Right lobe of liver (tissue), 4 donors: ENCODE measurements around the gene CSDE1.

ENCODE experiments used
- POLR2A ChIP-seq: fragments of 450-650 bp; IDR thresholded peaks from one replicate; pipeline ENCODE4 v1.6.1; 2017; ENCODE audit warnings: antibody characterized with exemption, mild to moderate bottlenecking
- TF ChIP-seq, protein P1 (sequence below), 4 donors: fragments of 200-600 bp in 3 of 4; fragments of 450-650 bp in 1 of 4; IDR thresholded peaks; one replicate each; pipeline versions ENCODE4 v1.5.1 to v1.8.0; 2016 to 2022; ENCODE audit warnings: antibody characterized with exemption in 4 of 4, mild to moderate bottlenecking in 2 of 4
- donor health status: DM: no; HTN: no; CAD: no.
- donor health status: DM: no; HTN: no; CAD: no.
- donor health status: DM: no; HTN: yes; CAD: no.

DNA sequence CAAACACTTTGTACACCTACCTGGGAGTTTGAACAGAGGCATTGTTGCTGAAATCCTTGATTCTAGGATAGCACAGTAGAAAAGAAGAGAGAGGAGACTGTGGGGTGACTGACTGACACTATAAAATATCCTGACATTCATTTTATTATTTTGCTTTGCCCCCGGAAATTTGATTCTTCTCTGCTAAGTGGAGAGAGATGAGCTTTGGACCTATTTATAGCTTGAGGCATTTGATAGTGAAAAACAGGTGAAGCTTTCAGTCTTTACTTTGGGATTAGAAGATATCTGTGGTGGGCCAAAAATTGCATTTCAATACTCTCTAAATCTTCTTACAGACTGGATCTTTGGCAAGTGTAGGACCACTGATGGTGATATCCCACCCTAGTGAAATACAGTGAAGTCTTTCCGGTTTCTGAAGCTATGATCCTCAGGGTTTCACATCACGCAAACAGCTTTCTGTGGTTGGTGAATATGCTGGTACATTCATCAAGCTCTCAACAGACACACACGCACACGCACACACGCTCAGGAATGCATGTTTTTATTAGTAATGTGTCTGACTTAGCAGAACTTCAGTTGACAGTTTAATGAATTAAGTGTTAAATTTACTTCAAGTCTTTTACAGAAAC, 62.2 kb downstream of the CSDE1 start, which contains the start of gene AMPD1:
- TF ChIP-seq, protein P1, sequence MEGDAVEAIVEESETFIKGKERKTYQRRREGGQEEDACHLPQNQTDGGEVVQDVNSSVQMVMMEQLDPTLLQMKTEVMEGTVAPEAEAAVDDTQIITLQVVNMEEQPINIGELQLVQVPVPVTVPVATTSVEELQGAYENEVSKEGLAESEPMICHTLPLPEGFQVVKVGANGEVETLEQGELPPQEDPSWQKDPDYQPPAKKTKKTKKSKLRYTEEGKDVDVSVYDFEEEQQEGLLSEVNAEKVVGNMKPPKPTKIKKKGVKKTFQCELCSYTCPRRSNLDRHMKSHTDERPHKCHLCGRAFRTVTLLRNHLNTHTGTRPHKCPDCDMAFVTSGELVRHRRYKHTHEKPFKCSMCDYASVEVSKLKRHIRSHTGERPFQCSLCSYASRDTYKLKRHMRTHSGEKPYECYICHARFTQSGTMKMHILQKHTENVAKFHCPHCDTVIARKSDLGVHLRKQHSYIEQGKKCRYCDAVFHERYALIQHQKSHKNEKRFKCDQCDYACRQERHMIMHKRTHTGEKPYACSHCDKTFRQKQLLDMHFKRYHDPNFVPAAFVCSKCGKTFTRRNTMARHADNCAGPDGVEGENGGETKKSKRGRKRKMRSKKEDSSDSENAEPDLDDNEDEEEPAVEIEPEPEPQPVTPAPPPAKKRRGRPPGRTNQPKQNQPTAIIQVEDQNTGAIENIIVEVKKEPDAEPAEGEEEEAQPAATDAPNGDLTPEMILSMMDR (IDR thresholded peaks at IDR 0.05): no peak
- no peak for TF ChIP-seq POLR2A
